ENCODE measurements around the gene EHBP1.

DNA sequence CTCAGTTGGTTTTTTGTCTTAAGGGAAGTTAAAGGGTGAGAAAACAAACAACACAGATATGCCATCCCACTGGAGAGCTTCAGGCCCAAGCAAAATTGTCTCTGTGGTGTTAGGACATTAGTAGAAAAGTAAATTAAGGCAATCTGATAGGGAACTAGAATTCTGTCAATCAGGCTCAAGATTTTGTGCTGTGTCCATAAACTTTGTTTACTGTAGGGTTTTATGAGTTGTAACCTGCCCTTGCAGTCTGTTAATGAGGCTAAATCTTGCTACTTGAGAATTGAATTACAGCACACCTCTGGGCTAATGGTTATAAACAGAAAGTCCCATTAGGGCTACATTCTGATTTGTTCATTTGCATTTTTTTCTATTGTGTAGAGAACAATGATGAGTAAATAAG, 267.1 kb downstream of the EHBP1 start:
- no peak for TF ChIP-seq ZNF473 (tag by site-specific recombination; IDR thresholded peaks at IDR 0.05)
- TF ChIP-seq ZNF354C (tag by site-specific recombination; IDR thresholded peaks at IDR 0.05; ENCODE audit: borderline replicate concordance, low read depth) = no peak
- TF ChIP-seq, protein P1, sequence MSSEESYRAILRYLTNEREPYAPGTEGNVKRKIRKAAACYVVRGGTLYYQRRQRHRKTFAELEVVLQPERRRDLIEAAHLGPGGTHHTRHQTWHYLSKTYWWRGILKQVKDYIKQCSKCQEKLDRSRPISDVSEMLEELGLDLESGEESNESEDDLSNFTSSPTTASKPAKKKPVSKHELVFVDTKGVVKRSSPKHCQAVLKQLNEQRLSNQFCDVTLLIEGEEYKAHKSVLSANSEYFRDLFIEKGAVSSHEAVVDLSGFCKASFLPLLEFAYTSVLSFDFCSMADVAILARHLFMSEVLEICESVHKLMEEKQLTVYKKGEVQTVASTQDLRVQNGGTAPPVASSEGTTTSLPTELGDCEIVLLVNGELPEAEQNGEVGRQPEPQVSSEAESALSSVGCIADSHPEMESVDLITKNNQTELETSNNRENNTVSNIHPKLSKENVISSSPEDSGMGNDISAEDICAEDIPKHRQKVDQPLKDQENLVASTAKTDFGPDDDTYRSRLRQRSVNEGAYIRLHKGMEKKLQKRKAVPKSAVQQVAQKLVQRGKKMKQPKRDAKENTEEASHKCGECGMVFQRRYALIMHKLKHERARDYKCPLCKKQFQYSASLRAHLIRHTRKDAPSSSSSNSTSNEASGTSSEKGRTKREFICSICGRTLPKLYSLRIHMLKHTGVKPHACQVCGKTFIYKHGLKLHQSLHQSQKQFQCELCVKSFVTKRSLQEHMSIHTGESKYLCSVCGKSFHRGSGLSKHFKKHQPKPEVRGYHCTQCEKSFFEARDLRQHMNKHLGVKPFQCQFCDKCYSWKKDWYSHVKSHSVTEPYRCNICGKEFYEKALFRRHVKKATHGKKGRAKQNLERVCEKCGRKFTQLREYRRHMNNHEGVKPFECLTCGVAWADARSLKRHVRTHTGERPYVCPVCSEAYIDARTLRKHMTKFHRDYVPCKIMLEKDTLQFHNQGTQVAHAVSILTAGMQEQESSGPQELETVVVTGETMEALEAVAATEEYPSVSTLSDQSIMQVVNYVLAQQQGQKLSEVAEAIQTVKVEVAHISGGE (tag by site-specific recombination; conservative IDR thresholded peaks at IDR 0.05; ENCODE audit: low read depth) = no peak
- TF ChIP-seq KLF16 (tag by site-specific recombination; IDR thresholded peaks at IDR 0.05) = no peak
